Activated CD4-positive, alpha-beta T cell treated with anti-CD3 and anti-CD28 coated beads, Interleukin-2, Interleukin-6, amounts not matched to agents 100 ng/mL and 50 ng/mL, durations not matched to agents 16 hours and 8 hours (primary cell): ENCODE results near the gene TRIOBP.
A peak's percentile ranks its signal among the peaks of the same experiment; 100 is the strongest.
"Not testable (repeated sequence)": the region's sequence is repeated elsewhere in the genome, so short reads cannot be mapped to it uniquely, and the experiment has no call there.

Source experiments
- DNase-seq: peaks from one replicate; pipeline ENCODE4 v3.0.0-alpha.2; 2020

TRIOBP gene

GRCh38 chr22:37690901-37691504 is 5.8 kb upstream of the TRIOBP start:
- no peak for DNase-seq

GRCh38 chr22:37692627-37693285 is 4.1 kb upstream of the TRIOBP start:
- no peak for DNase-seq

GRCh38 chr22:37694131-37694530 is 2.7 kb upstream of the TRIOBP start:
- not testable (repeated sequence) for DNase-seq

- not testable (repeated sequence) for DNase-seq
Observed at GRCh38 chr22:37696260-37696656, 590 bp upstream of the TRIOBP start.

- no peak for DNase-seq
Observed at GRCh38 chr22:37697538-37697835, 639 bp downstream of the TRIOBP start.

- no peak for DNase-seq
Observed at GRCh38 chr22:37701141-37701786, 4.4 kb downstream of the TRIOBP start.

GRCh38 chr22:37703906-37704305 is 7.1 kb downstream of the TRIOBP start:
- DNase-seq: no peak

GRCh38 chr22:37704645-37705044 is 7.8 kb downstream of the TRIOBP start:
- DNase-seq: no peak

- no peak for DNase-seq
Observed at GRCh38 chr22:37705205-37705604, 8.4 kb downstream of the TRIOBP start.

GRCh38 chr22:37708580-37709444 is 12.0 kb downstream of the TRIOBP start:
- DNase-seq: no peak

- no peak for DNase-seq
Observed at GRCh38 chr22:37709445-37709765, 12.6 kb downstream of the TRIOBP start.

GRCh38 chr22:37710675-37711074 is 13.8 kb downstream of the TRIOBP start:
- no peak for DNase-seq

GRCh38 chr22:37711490-37711889 is 14.6 kb downstream of the TRIOBP start:
- no peak for DNase-seq

- DNase-seq: no peak
Observed at GRCh38 chr22:37713761-37714160, 16.9 kb downstream of the TRIOBP start.

GRCh38 chr22:37714634-37715033 is 17.8 kb downstream of the TRIOBP start:
- DNase-seq: no peak

GRCh38 chr22:37715760-37716159 is 18.9 kb downstream of the TRIOBP start:
- no peak for DNase-seq

- no peak for DNase-seq
Observed at GRCh38 chr22:37716708-37717107, 19.9 kb downstream of the TRIOBP start.

- DNase-seq: not testable (repeated sequence)
Observed at GRCh38 chr22:37717235-37717634, 20.4 kb downstream of the TRIOBP start.

- not testable (repeated sequence) for DNase-seq
Observed at GRCh38 chr22:37717746-37718305, 21.0 kb downstream of the TRIOBP start.

- DNase-seq: no peak
Observed at GRCh38 chr22:37725551-37726240, 28.8 kb downstream of the TRIOBP start.

- DNase-seq: peak; percentile 27
Observed at GRCh38 chr22:37726241-37726887, 29.5 kb downstream of the TRIOBP start.

GRCh38 chr22:37728620-37729019 is 31.8 kb downstream of the TRIOBP start:
- DNase-seq: no peak
